Epithelial cell of esophagus (primary cell): ENCODE results near the gene SLC30A1.
A peak's percentile ranks its signal among the peaks of the same experiment; 100 is the strongest.

ENCODE experiments used
- DNase-seq: peaks from one replicate; pipeline ENCODE4 v3.0.0; 2010; ENCODE audit warnings: low read depth
- H3K4me3 ChIP-seq: 2 replicates; pipeline ENCODE4 v1.5.1; 2011; ENCODE audit warnings: mild to moderate bottlenecking, low read length, control low read depth
- TF ChIP-seq, protein P1 (sequence below): IDR thresholded peaks from 2 replicates; pipeline ENCODE4 v1.5.1; 2011; ENCODE audit warnings: low read depth, mild to moderate bottlenecking, low read length, control low read depth, inconsistent platforms; ENCODE audit not compliant: insufficient read depth; ENCODE audit errors: missing control alignments

SLC30A1 gene

DNA sequence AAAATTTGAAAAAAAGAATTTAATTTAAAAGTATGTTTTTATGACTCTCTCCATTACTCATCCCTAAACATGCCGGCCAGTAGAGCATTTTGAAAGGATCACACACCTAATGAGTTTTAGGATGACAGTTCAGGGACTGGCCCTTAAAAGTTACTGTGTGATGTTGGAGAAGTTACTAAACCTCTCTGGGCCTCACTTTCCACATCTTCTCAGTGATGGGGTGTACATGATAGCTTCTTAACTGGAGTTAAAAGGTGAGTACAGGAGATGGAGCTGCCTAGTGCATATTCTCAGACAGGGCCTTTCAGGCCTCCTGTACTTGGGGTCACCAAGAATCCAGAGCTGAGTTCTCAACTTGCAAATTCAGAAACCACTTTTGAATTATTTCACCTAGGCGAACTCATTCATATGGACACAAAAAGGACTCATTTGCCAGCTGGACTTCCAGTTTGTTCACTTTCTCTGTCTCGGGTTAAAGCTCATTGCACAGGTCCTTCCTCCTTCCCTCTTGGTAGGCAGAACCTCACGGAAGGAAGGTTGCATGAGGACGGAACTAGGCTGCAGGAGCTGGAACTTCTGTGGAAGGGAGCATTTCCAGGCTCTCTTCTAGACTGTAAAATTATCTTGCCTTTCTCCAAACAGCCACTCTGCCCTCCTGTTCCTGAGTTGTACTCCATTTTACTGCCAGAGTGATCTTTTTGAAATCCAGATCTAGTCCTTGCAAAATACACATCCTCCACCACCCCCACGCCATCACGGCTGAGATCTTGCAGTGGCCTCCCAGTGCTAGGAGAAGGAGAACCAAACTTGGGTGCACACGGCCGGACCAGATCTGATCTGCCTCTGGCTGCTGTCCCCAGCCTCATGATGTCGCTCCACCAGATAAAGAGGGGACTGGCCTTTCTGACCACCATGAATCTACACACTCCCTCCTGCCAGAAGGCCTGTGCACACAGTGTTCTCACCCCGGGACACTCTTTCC lies 4.3 kb upstream of the SLC30A1 start:
- TF ChIP-seq, protein P1, sequence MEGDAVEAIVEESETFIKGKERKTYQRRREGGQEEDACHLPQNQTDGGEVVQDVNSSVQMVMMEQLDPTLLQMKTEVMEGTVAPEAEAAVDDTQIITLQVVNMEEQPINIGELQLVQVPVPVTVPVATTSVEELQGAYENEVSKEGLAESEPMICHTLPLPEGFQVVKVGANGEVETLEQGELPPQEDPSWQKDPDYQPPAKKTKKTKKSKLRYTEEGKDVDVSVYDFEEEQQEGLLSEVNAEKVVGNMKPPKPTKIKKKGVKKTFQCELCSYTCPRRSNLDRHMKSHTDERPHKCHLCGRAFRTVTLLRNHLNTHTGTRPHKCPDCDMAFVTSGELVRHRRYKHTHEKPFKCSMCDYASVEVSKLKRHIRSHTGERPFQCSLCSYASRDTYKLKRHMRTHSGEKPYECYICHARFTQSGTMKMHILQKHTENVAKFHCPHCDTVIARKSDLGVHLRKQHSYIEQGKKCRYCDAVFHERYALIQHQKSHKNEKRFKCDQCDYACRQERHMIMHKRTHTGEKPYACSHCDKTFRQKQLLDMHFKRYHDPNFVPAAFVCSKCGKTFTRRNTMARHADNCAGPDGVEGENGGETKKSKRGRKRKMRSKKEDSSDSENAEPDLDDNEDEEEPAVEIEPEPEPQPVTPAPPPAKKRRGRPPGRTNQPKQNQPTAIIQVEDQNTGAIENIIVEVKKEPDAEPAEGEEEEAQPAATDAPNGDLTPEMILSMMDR: no peak
- DNase-seq: no peak
- no peak overlapping the region for H3K4me3 ChIP-seq

DNA sequence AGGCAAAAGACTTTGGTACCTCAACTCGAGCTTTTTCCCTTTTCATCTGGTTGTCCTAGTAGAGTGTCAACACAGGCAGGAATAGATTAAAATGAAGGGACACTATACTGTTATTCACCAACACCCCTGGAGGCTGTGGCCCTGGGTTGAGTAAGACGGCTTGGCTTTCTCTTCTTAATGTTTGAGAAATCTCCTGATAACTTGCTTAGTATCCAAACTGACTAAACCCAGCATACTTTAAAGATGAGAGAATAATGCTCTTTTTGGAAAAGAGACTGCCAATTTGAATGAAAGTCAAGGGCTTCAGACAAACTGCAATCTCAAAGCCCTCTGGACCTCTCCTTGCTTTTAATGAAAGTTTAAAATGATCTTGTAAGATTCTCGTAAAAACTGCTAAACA lies 2.6 kb upstream of the SLC30A1 start:
- H3K4me3 ChIP-seq: no peak overlapping the region
- peak; percentile 9 for DNase-seq
- TF ChIP-seq, protein P1: no peak

DNA sequence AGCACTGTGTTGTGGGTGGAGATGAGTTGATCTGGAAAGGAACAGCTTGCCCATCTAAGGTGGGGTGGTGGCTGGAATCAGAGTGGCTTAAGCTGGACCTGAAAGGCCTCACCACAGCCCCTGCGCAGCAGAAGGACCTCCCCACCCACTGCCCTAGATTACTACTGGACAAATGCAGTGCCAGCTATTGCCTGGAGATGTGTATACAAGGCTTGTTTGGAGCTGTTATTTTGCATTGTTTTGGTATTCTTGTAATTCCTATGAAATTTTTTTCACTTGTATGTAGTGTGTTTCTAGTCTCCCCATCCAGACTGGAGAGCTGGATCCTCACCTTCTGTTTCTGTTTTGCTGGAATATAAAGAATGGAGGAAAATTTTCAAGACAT lies 1.3 kb upstream of the SLC30A1 start:
- no peak for DNase-seq
- no peak overlapping the region for H3K4me3 ChIP-seq
- TF ChIP-seq, protein P1: no peak

DNA sequence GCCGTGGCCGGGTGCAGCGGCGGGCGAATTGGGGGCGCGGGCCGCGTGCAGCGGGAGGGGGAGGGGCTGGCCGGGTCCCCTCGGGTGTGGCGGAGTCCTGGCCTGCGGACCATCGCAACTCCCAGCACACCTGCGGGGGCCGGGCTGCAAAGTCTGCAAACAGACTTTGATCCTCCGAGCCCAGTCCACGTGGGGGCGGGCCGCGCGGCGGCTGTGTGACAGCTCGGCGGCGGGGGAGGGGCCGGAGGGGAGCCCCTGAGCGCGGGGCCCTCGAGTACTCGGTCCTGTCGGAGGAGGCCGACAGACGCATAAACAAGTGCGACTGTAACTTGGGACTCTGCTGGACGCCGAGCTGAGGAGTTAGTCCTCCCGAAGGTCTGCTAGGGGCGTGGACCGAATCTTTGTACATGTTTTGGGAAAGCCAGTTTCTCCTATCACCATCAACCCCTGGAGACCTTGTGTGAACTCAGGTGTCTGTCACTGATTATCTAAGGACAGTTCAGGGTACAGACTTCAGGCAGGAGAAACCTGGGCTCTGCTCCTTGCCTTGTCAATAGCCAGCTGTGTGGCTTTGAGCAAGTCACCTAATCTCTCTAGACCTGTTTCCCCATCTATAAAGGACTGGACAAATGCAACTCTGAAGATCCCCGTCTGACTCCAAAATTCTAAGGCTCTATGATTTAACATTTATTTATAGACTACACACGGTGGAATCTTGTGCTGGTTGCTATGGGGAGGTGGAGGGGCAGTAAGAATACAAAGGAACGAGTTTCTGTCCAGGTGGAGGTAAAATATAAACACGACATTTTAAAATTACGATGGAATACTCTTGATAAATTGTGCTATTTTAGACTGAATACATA lies 710 bp upstream of the SLC30A1 start:
- H3K4me3 ChIP-seq: peak overlapping the region; percentile 52
- TF ChIP-seq, protein P1: no peak
- DNase-seq: peak; percentile 52

DNA sequence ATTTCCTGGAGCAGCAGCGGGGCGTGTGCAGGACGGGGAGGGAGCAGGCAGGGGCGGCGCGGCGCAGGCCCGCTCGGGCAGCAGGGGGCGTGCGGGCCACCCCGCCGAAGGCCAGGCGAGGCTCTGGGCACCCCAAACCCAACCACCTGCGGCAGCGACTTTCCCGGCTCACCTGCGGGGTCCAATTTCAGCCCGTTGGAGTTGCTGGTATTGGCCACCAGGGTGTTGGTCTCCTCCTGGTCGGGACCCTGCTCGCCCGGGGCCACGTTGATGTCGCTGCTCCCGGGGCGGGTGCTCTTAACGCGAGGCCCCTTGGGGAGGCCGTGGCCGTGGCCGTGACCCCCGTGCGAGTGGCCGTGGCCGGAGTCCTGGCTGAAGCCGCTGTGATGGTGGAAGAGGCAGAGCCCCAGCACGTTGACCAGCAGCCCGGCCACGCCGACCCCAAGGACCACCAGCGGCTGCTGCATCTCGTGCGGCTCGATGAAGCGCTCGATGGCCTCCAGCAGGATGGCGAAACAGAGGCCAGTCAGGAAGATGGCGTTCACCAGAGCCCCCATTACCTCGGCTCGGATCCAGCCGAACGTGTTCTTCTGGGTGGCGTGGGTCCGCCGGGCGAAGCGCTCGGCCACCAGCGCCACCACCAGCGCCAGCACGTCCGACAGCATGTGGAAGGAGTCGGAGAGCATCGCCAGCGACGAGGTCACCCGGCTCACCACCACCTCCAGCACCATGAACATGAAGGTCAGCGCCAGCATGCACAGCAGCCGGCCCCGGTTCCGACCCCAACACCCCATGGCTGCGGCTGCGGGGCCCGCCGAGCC lies 932 bp downstream of the SLC30A1 start:
- H3K4me3 ChIP-seq: peak overlapping the region; percentile 85
- TF ChIP-seq, protein P1: peak; percentile 42
- peak; percentile 82 for DNase-seq

DNA sequence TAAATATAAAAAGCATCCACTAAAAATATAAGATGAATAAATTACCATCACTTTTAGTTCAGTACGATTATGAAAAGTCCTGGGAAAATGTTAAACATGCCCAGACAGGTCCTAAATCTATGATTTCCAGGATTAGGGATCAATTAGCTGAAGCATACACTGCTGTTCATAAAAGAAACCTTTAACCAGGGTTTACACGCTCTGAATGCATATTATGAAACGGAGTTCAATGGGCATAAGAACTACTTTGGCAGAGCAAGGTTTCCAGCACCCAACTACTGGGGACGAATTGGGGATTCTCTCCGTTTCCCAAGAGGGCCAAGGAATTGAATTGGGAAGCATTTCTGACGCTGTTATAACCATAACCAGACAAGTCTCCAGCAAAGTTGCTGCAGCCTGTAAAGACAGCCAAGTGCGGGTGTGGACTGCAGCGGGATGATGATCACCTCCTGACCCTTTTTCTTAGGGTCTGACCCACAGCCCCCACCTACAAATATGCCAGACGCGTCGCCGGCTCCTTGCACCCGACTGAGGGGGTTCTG lies 1.6 kb downstream of the SLC30A1 start:
- TF ChIP-seq, protein P1: no peak
- no peak for DNase-seq
- peak overlapping the region; percentile 85 for H3K4me3 ChIP-seq
